Endometrium (tissue), 2 donors: ENCODE results near the gene TNF.

Experiments used
- FAIRE-seq: peaks from 2 replicates; lab custom pipeline; 2012; peaks lifted over from hg19 to GRCh38; lab: Jason Lieb, UNC
- donor health status: control.
- donor health status: control.

Gene TNF

DNA sequence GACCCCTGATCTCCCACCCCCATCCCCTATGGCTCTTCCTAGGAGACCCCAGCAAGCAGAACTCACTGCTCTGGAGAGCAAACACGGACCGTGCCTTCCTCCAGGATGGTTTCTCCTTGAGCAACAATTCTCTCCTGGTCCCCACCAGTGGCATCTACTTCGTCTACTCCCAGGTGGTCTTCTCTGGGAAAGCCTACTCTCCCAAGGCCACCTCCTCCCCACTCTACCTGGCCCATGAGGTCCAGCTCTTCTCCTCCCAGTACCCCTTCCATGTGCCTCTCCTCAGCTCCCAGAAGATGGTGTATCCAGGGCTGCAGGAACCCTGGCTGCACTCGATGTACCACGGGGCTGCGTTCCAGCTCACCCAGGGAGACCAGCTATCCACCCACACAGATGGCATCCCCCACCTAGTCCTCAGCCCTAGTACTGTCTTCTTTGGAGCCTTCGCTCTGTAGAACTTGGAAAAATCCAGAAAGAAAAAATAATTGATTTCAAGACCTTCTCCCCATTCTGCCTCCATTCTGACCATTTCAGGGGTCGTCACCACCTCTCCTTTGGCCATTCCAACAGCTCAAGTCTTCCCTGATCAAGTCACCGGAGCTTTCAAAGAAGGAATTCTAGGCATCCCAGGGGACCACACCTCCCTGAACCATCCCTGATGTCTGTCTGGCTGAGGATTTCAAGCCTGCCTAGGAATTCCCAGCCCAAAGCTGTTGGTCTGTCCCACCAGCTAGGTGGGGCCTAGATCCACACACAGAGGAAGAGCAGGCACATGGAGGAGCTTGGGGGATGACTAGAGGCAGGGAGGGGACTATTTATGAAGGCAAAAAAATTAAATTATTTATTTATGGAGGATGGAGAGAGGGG is 1.9 kb upstream of the TNF start:
- FAIRE-seq: no peak

DNA sequence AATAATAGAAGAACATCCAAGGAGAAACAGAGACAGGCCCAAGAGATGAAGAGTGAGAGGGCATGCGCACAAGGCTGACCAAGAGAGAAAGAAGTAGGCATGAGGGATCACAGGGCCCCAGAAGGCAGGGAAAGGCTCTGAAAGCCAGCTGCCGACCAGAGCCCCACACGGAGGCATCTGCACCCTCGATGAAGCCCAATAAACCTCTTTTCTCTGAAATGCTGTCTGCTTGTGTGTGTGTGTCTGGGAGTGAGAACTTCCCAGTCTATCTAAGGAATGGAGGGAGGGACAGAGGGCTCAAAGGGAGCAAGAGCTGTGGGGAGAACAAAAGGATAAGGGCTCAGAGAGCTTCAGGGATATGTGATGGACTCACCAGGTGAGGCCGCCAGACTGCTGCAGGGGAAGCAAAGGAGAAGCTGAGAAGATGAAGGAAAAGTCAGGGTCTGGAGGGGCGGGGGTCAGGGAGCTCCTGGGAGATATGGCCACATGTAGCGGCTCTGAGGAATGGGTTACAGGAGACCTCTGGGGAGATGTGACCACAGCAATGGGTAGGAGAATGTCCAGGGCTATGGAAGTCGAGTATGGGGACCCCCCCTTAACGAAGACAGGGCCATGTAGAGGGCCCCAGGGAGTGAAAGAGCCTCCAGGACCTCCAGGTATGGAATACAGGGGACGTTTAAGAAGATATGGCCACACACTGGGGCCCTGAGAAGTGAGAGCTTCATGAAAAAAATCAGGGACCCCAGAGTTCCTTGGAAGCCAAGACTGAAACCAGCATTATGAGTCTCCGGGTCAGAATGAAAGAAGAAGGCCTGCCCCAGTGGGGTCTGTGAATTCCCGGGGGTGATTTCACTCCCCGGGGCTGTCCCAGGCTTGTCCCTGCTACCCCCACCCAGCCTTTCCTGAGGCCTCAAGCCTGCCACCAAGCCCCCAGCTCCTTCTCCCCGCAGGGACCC is 981 bp upstream of the TNF start:
- FAIRE-seq: no peak

DNA sequence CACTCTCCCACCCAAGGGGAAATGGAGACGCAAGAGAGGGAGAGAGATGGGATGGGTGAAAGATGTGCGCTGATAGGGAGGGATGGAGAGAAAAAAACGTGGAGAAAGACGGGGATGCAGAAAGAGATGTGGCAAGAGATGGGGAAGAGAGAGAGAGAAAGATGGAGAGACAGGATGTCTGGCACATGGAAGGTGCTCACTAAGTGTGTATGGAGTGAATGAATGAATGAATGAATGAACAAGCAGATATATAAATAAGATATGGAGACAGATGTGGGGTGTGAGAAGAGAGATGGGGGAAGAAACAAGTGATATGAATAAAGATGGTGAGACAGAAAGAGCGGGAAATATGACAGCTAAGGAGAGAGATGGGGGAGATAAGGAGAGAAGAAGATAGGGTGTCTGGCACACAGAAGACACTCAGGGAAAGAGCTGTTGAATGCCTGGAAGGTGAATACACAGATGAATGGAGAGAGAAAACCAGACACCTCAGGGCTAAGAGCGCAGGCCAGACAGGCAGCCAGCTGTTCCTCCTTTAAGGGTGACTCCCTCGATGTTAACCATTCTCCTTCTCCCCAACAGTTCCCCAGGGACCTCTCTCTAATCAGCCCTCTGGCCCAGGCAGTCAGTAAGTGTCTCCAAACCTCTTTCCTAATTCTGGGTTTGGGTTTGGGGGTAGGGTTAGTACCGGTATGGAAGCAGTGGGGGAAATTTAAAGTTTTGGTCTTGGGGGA is 754 bp downstream of the TNF start:
- FAIRE-seq: no peak

DNA sequence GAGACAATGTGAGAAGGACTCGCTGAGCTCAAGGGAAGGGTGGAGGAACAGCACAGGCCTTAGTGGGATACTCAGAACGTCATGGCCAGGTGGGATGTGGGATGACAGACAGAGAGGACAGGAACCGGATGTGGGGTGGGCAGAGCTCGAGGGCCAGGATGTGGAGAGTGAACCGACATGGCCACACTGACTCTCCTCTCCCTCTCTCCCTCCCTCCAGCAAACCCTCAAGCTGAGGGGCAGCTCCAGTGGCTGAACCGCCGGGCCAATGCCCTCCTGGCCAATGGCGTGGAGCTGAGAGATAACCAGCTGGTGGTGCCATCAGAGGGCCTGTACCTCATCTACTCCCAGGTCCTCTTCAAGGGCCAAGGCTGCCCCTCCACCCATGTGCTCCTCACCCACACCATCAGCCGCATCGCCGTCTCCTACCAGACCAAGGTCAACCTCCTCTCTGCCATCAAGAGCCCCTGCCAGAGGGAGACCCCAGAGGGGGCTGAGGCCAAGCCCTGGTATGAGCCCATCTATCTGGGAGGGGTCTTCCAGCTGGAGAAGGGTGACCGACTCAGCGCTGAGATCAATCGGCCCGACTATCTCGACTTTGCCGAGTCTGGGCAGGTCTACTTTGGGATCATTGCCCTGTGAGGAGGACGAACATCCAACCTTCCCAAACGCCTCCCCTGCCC is 1.7 kb downstream of the TNF start:
- no peak for FAIRE-seq

DNA sequence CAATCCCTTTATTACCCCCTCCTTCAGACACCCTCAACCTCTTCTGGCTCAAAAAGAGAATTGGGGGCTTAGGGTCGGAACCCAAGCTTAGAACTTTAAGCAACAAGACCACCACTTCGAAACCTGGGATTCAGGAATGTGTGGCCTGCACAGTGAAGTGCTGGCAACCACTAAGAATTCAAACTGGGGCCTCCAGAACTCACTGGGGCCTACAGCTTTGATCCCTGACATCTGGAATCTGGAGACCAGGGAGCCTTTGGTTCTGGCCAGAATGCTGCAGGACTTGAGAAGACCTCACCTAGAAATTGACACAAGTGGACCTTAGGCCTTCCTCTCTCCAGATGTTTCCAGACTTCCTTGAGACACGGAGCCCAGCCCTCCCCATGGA is 2.2 kb downstream of the TNF start:
- FAIRE-seq: no peak

DNA sequence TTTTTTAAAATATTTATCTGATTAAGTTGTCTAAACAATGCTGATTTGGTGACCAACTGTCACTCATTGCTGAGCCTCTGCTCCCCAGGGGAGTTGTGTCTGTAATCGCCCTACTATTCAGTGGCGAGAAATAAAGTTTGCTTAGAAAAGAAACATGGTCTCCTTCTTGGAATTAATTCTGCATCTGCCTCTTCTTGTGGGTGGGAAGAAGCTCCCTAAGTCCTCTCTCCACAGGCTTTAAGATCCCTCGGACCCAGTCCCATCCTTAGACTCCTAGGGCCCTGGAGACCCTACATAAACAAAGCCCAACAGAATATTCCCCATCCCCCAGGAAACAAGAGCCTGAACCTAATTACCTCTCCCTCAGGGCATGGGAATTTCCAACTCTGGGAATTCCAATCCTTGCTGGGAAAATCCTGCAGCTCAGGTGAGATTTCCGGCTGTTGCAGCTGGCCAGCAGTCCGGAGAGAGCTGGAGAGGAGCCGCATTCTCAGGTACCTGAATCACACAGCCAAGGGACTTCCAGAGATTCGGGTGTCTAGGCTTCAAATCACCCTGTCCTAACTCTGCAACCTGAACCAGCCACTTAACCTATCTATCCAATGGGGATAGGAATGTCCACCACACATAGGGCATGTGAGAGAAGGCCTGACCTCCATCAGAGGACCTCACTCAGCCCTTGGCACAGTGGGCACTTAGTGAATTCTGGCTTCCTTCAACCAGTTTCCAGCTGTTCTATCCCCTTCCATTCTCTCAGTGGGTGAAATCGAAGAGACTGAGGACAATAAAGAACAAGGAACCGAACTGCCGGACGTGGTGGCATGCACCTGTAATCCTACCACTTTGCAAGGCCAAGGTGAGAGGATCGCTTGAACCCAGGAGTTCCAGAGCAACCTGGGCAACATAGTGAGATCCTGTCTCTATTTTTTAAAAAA is 3.1 kb downstream of the TNF start:
- no peak for FAIRE-seq

DNA sequence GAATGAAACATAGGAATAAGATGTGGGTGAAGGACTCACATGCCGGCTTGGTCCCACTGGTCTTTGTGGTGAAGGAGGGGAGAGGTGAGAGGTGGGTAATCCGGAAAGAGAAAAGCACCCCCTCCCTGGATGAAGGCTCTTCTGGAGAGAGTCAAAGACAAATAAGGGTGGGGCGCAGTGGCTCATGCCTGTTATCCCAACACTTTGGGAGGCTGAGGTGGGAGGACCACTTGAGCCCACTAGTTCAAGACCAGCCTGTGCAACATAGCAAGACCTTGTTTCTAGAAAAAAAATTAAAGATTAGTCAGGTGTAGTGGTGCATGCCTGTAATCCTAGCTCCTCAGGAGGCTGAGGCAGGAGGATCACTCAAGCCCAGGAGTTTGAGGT is 3.7 kb downstream of the TNF start:
- FAIRE-seq: no peak

DNA sequence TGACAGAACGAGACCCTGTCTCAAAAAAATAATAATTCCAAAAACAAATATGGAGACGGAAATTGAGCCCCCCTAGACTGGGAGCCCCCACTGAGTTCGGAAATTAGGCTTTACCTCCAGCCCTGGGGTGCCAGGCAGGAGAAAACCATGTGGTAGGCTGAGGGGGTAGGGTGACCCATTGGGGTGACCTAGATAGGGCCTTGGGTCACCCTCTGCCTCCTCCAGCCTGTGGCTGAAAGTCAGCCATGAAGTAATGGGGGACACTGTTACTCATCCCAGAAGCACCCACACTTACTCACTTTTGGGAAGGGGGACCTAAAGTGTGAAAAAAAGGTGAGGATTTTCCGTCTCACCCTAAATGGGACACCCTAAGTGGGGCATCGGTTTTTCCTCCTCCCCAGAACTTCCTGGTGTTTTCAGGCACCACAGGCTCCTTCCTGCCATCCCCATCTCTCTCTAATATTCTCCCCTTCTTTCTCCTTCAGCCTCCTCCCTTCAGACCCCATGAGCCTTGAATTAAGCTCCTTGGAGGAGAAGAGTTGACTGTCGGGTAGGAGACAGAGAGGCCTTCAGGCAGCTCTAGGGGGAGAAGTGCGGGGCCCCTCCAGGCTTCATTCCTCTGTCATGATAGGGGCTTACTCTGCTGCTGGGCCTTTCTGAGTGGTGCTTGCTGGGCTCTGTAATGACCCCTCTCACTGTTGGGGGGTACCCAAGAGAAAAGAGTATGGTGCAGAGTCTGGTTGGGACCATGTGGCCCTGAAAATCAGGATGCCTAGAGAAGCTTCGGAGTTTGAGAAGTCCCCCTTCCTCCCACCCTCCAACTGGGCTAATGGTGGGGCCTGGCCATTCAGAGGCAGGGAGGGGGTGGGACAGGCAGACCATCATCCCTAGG is 4.4 kb downstream of the TNF start:
- no peak for FAIRE-seq

DNA sequence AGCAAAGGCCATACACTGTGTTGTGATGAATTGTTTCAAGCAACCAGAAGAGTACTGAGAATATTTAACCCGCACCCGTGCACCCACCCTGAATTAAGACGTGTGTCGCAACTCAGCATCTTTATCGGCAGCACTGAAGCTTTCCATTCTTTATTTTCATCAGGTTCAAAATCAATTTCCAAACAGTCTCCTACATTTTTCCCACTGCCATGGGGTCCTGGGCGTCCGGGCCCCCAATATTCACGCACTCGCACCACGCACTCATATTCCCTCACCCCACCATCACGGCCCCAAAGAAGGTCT is 5.0 kb downstream of the TNF start:
- no peak for FAIRE-seq

DNA sequence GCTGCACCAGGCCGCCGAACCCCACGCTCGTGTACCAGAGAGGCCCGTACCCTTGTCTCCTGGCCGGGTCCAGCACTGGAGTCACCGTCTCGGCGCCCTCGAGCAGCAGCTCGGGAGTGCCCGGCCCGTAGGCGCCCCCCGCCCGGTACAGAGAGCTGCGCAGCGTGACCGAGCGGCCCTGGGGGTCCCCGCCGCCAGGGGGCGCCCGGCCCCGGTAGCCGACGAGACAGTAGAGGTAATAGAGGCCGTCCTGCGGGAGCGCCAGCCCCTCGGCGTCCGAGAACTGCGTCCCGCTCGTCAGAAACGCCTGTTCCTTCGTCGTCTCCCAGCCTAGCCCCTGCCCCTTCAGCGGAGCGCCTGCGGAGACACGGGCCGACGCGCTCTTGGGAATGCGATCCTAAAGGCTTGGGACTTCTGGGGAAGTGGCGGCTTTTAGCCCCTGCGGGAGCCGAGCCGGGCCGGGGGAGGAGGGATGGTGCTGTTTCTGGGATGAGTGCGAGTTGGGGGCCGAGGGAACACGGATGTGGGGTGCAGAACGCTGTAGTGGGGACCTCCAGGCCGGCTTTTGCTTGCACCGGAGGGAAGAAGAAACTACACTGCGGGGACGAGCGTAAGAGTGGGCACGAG is 5.6 kb downstream of the TNF start:
- FAIRE-seq: no peak

DNA sequence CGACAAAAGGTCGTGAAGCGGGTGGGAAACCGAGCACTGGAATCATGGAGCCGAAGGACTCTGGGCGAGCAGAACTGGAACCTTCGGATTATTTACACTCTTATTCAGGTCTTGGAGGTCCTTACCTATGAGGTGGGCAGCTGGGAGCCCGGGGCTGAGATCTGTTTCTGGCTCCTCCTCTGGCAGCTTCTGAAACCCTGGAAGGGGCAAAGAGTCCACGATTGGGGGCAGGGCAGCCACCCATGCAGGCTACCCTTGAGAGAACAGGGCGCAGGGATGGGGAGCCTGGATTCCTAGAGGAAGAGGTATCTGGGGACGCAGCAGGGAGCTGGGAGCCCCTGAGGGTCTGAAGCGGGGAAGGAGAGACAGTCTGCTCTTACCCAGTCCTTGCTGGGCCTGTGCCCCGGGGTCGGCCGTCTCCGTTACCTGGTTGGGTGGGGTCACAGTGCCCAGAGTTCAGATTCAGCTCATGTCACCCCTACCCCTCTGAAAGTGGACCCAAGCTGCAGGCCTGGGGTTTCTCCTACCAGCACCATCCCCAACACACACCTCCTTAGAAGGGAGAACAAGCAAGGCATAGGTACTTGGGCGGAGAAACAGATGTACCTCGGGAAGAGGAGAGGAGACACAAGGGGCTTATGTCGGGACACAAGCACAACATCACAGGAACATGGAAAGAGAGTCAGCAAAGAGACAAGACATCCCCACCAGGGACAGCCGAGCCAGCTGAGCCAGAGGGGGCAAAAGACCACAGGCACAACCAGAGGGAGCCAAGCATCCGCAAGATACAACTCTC is 6.3 kb downstream of the TNF start:
- FAIRE-seq: no peak

DNA sequence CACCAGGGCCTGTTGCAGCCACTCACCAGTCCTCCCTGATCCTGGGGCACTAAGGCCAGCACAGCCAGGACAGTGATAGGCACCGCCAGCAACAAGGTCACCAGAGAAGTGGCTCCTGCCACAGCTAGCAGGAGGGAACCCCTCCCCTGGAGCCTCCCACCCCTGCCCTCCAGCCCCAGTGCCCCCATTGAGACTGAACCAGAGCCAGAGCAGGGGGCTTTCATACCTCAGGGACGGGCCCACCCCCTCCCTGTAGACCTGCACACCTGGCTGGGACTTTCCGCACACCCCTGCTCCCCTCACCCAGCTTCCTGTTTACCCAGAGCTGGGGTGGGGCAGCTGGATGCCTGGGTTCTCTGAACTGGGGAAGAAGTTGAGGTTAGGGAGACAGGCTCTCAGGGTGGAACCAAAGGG is 6.9 kb downstream of the TNF start, which contains the start of gene LTB:
LTB (minus strand) TSS at position 195 of the 414 bp plus-strand sequence; CDS start at position 188, 7 bp downstream.
- no peak for FAIRE-seq

DNA sequence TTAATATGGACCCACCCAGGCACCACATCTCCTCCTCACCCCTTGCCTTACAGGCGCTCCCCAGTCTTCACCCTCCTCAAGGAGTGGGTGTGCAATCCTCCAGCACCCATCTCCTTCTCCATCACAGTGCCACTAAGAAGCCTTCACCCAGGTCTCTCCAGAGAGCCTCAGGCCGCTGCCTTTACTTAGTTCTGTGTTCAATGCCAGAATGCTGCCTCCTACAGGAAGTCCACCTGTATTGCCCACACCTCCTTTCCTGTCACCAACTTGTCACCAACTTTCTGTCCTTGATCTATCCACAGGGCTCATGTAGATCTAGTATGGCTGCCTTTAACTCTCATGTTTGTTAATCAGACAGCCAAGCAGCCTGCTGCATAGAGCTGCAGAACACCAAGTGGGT is 10.1 kb downstream of the TNF start:
- no peak for FAIRE-seq

DNA sequence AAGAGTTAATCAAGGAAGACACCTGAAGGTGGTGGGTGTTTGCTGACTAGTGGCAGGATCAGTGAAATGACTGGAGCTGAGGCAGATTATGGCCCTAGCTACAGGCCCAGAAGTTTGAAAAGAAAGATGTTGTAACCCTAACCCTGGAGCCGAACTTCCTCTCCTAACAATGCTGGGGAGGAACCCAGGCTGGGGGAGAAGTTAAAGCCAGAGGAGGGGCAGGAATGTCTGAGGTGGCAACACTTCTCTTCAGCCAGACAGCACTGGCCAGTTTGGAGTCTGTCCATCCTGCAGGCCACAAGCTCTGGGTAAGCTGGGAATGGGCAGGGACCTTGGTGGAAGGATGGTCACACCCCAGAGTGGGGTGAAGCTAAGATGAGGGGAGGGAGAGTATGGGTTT is 10.6 kb downstream of the TNF start, which contains the start of gene LST1:
LST1 (plus strand) TSS at position 270 of the 400 bp plus-strand sequence. CDS start 1,023 bp downstream, outside the sequence.
- FAIRE-seq: no peak

DNA sequence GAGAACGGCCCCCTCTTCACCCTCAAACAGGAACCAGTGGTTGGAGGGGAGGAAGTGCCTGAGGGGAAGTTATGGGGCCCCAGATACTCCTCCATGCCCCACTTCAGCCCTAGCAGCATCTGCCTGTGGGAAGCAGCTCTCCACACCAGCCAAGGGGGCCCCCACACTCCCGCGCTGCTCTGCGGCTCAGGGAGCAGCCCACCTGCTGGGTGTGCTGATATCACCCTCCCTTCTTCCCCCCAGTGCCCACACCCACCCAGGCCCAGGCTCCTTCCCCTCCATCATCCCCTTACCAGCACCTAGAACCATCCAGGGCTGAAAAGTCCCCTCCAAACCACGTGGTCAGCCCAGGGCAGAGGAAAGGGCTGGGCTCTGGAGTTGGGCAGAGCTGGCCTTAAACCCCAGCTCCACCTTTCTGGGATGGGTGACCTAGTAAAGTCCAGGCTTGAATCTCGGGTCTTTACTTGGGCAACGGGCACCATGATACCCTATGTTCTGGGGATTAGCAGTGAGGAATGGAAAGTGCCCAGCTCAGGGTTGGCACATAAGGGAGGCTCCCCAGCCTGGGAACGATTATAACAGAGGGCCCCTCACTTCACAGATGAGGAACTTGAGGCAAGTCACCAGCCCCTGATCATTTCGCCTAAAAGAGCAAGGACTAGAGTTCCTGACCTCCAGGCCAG is 11.4 kb downstream of the TNF start:
- FAIRE-seq: no peak

DNA sequence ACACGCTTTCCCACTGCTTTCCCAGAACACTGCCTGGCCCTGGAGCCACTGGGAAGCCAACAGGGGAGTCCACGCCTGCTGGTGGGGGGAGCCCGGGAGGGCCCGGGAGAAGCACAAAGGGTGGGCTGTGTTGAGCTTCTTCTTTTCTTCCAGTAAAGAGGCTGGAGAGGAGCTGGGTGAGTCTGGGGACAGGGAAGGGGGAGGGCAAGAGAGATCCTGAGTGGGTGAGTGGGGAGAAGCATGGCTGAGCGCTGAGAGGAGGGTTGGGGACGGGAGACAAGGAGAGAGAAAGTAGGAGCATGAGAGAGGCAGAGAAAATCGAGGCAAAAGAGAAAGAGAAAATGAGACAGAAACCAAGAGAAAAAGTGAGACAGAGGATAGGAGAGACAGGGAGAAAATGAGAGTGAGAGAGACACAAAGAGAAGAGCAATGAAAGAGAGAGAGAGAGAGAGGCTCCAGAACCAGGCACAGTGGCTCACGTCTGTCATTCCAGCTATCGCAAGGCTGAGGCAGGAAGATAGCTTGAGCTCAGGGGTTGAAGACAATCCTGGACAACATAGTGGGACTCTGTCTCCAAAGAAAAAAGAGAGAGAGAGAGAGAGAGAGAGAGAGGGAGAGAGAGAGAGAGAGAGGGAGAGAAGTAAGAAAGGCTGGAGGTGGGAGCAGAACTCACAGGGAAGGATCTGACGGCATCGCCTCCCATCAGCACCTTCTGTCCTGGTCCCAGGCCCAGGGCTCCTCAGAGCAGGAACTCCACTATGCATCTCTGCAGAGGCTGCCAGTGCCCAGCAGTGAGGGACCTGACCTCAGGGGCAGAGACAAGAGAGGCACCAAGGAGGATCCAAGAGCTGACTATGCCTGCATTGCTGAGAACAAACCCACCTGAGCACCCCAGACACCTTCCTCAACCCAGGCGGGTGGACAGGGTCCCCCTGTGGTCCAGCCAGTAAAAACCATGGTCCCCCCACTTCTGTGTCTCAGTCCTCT is 12.7 kb downstream of the TNF start:
- no peak for FAIRE-seq
